Right renal cortex interstitium (tissue), 3 donors: ENCODE data around the gene CDH4. TPM values are rescaled to one million over a fixed set of nuclear protein-coding genes. Genes with fewer than 3 reads are reported as not detected.

Experiments used
- DNase-seq, 3 donors: peaks; one replicate each; pipeline ENCODE4 v3.0.0-alpha.2; 2013; ENCODE audit warnings: low read depth in 3 of 3, low spot score in 2 of 3
- polyA plus RNA-seq, 3 donors: library from polyadenylated mRNA; unstranded; fragments of 120-200 nt; gene quantifications; one replicate each; pipeline ENCODE4 v1.2.1, GENCODE V29; 2013; ENCODE audit not compliant: insufficient read length in 3 of 3

The CDH4 gene
- polyA plus RNA-seq, 3 donors: 5.8 to 6.8 (median 5.9) TPM

- DNase-seq: no peak
Observed at GRCh38 chr20:61718361-61719005, 466.4 kb downstream of the CDH4 start.

GRCh38 chr20:61719691-61720347 is 467.8 kb downstream of the CDH4 start:
- no peak for DNase-seq

- DNase-seq: no peak
Observed at GRCh38 chr20:61720348-61720696, 468.3 kb downstream of the CDH4 start.

GRCh38 chr20:61722146-61722678 is 470.2 kb downstream of the CDH4 start:
- DNase-seq: no peak

DNA sequence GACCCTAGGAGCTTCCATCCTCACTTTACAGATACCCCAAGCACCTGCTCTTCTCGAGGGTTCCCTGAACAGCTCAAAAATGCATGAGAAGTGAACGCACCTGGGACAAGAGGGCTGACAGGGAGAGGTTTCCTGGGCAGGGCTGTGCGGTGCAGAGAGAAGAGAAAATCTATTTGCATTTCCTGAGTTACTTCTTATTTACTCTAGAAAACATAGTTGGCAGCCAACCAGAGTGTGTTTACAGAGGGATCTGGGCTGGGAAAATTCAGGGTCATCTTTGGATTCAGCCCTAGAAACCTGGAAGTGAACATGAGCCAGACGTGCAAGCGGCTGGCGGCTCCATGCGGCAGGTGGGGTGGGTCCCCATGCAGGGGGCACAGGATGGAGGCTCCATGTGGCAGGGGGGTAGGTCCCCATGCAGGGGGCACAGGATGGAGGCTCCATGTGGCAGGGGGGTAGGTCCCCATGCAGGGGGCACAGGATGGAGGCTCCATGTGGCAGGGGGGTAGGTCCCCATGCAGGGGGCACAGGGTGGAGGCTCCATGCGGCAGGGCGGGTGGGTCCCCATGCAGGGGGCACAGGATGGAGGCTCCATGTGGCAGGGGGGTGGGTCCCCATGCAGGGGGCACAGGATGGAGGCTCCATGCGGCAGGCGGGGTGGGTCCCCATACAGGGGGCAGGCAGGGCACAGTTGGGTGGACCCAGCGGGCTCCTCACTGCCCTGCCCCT is 471.6 kb downstream of the CDH4 start:
- no peak for DNase-seq

DNA sequence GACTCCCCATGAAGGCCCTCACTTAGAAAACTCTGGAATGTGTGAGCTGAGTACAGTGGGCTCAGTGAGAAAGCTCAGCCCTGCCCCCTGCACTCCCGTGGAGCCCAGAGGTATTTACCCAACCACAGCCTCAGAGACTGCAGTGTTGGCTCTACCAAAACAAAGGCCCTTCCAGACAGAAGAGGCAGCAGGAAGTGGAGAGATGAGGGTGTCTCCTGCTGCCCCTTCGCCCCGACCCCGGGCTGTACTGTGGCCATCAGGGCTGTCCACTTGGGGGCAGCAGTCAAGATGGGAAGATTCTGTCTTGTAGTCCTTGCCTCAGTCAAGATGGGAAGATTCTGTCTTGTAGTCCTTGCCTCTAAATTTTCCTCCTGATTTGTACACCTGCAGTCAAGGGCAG is 472.3 kb downstream of the CDH4 start:
- DNase-seq: no peak

DNA sequence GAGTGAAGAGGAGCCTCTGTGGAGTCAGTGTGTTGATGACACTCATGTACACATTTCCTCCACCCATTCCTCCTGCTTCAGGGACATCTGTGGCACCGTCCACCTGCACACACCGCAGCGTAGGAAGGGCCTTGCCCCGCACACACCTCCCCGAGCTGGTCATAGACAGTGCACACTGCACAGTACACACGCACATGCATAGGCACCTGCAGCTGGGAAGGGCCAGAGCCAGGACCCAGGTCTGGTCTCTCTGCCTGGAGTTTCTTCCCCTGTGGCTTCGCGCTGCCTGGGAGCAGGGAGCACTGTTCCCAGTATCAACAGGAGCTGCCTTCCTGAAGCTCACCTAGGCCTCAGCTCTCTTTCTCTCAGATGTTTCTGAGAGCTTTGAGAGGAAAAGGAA is 473.1 kb downstream of the CDH4 start:
- no peak for DNase-seq

- DNase-seq: no peak
Observed at GRCh38 chr20:61725966-61726365, 473.9 kb downstream of the CDH4 start.

DNA sequence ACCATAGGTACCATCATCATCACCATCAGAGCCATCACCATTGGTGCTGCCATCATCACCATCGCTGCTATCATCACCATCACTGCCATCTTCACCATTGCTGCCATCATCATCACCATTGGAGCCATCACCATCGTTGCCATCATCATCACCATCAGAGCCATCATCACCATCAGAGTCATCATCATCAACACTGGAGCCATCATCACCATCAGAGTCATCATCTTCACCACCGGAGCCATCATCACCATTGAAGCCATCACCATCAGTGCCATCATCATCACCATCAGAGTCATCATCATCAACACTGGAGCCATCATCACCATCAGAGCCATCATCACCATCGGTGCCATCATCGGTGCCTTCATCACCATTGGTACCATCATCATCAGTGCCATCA is 474.9 kb downstream of the CDH4 start:
- DNase-seq: no peak

DNA sequence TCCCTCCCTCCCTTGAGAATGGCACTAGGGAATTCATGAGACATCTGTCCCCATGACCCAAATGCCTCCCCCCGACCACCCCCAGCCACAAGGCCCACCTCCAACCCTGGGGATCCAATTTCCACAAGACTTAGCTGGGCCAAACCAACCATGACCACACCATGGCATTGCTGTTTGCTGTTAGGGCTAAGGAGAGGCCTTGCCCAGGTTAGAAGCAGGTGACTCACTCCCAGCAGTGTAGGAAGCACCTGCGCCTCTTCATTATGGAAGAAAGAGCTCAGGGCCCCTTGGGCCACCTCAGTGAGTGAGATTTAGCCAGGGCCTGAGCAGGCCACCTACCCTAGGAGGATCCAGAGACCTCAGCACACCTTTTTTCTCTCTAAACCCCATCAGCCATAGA is 475.7 kb downstream of the CDH4 start:
- no peak for DNase-seq

DNA sequence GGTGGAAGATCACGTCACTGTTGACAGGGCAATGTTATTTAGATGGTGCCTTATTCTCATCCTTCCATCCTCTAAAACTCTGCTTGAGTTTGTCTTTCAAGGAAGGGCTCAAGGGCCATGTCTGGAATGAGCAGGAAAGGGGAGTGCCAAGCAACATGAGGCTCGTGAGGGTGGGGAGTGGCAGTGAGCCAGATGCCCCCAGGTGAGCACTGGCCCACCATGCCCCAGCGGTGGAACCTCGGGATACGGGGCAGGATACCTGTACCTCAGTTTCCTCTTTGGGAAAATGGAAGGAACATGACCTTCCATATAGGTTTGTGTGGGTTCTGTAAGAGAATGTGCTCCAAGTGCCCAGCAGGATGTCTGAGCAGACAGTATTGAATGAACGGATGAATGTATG is 476.3 kb downstream of the CDH4 start:
- DNase-seq: no peak

- no peak for DNase-seq
Observed at GRCh38 chr20:61728786-61729770, 477.0 kb downstream of the CDH4 start.

GRCh38 chr20:61730631-61731362 is 478.7 kb downstream of the CDH4 start:
- no peak for DNase-seq

- no peak for DNase-seq
Observed at GRCh38 chr20:61731363-61732181, 479.5 kb downstream of the CDH4 start.

DNA sequence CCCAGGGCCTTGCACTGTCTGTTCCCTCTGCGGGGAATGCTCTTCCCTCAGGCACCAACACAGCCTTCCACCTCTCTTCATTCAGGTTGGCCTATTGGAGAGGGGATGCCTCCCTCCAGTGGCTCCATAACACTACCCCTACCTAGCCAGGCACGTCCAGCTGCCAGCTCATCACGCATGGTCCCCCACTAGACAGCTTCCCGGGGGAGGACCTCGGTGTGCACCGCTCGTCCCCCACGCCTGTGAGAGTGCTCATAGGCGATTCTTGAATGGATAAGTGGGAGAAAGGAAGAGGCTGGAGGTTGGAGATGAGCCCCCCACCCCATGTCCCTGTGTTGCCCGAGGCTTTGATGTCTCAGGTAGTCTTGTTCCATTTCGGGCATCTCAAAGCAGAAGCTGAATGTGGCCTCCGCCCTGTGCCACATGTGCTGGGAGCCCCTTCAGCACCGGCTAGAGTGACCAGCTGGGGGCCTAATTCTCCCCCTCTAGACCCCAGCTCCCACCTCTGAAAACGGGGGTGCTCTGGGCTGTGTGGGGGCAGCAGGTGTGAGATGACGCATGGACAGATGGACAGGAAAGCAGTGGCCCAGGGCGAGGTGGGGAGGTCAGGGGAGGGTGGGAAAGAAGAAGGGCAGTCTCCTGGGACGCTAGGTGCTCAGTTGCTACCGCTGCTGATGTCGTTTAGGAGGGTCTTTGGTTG is 480.6 kb downstream of the CDH4 start:
- no peak for DNase-seq

GRCh38 chr20:61733216-61733615 is 481.2 kb downstream of the CDH4 start:
- no peak for DNase-seq

DNA sequence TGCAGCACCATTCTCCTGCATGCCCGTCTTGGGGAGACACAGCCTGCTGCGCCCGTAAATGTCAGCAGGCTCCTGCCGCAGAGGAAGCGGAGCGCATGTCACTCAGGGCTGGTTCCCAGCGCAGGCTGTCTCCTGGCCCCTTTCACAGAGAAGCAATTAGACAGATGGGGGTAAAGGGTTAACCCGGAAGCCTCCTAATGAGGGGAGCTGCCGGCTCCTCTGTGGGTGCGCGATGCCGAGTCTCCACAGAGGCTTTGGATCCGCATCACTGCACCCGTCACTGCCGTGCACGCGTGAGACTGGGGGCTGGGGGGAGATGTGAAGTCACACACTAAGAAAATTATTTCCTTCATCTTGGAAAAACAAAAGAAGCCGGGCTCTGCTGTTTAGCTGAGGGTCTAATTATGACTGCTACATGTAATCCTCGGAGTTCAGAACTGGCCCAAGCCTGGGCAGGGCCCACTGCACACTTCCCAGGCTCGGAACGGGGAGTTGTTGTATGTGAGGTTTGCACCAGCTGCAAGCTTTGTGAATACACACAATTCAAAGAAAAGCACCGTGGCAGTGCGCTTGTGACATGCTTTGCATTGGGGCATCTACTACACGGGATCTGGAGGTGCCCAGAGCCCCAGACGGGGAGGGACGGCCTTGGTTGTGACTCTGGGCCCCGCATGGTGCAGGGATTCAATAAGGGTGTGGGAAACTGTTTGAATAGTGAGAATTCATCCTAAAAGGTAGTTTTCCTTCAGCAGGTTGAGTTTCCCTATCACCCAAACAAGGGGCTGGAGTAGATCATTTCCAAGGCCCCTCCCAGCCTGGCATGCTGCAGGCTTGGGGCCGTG is 482.1 kb downstream of the CDH4 start:
- DNase-seq: no peak
